Smooth muscle cell (in vitro differentiated cells): ENCODE data around the gene SND1. TPM values are rescaled to one million over a fixed set of nuclear protein-coding genes. Genes with fewer than 3 reads are reported as not detected.

Source experiments
- DNase-seq: peaks from one replicate; lab custom pipeline; 2025; ENCODE audit not compliant: unreplicated experiment; lab: John Stamatoyannopoulos, UW
- H2AFZ ChIP-seq: fragments of 200-600 bp; sonication (generic); 2 replicates; pipeline ENCODE4 v1.6.0; 2016; ENCODE audit warnings: antibody characterized with exemption, low read depth, mild to moderate bottlenecking
- H3F3A ChIP-seq: fragments of 200-600 bp; sonication (generic); 2 replicates; pipeline ENCODE4 v1.6.0; 2017; ENCODE audit warnings: antibody characterized with exemption, low read depth
- H3K27ac ChIP-seq: fragments of 200-600 bp; sonication (generic); 2 replicates; pipeline ENCODE4 v1.5.1; 2016; ENCODE audit warnings: low read depth, mild to moderate bottlenecking
- H3K27me3 ChIP-seq: fragments of 200-600 bp; sonication (generic); 2 replicates; pipeline ENCODE4 v1.6.1; 2016; ENCODE audit warnings: low read depth, mild to moderate bottlenecking
- H3K36me3 ChIP-seq: fragments of 200-600 bp; sonication (generic); 2 replicates; pipeline ENCODE4 v1.5.1; 2016; ENCODE audit warnings: low read depth
- H3K4me1 ChIP-seq: fragments of 200-600 bp; sonication (generic); 2 replicates; pipeline ENCODE4 v1.5.1; 2016; ENCODE audit warnings: low read depth
- H3K4me2 ChIP-seq: fragments of 200-600 bp; sonication (generic); 2 replicates; pipeline ENCODE4 v1.6.0; 2016; ENCODE audit warnings: mild to moderate bottlenecking
- H3K4me3 ChIP-seq: fragments of 200-600 bp; sonication (generic); 2 replicates; pipeline ENCODE4 v1.5.1; 2016; ENCODE audit warnings: mild to moderate bottlenecking
- H3K79me2 ChIP-seq: fragments of 200-600 bp; sonication (generic); 2 replicates; pipeline ENCODE4 v1.6.0; 2016; ENCODE audit warnings: low read depth, mild to moderate bottlenecking
- H3K9ac ChIP-seq: fragments of 200-600 bp; sonication (generic); 2 replicates; pipeline ENCODE4 v1.6.0; 2016; ENCODE audit warnings: low read depth
- H3K9me3 ChIP-seq: fragments of 200-600 bp; sonication (generic); replicated peaks from 2 replicates; pipeline ENCODE4 v1.5.1; 2016; ENCODE audit warnings: low read depth
- H4K20me1 ChIP-seq: fragments of 200-600 bp; sonication (generic); 2 replicates; pipeline ENCODE4 v1.6.0; 2016; ENCODE audit warnings: low read depth
- WGBS: methylation state at CpG from one replicate; pipeline ENCODE4 v1.1.7; 2016; ENCODE audit warnings: low lambda C conversion rate; 5-methylcytosine and 5-hydroxymethylcytosine counted together
- polyA plus RNA-seq: library from polyadenylated mRNA; unstranded; fragments of >200 nt; fragmentation: Nextera tagmentation; extraction: Ambion mirVana; gene quantifications from 2 replicates; pipeline ENCODE4 v1.2.1, GENCODE V29; 2016
- total RNA-seq: library from RNA; depleted of rRNA; stranded (reverse); fragments of >200 nt; gene quantifications from 2 replicates; pipeline ENCODE4 v1.2.3, GENCODE V29; 2014
- TF ChIP-seq, protein P1 (sequence below): fragments of 200-600 bp; sonication (generic); IDR thresholded peaks from 2 replicates; pipeline ENCODE4 v1.5.1; 2017; ENCODE audit warnings: borderline replicate concordance, mild to moderate bottlenecking, antibody characterized with exemption; ENCODE audit not compliant: insufficient read depth, poor library complexity, severe bottlenecking

The SND1 gene
- total and polyA plus RNA-seq, 2 experiments from 2014 or later = 129 to 136 TPM

DNA sequence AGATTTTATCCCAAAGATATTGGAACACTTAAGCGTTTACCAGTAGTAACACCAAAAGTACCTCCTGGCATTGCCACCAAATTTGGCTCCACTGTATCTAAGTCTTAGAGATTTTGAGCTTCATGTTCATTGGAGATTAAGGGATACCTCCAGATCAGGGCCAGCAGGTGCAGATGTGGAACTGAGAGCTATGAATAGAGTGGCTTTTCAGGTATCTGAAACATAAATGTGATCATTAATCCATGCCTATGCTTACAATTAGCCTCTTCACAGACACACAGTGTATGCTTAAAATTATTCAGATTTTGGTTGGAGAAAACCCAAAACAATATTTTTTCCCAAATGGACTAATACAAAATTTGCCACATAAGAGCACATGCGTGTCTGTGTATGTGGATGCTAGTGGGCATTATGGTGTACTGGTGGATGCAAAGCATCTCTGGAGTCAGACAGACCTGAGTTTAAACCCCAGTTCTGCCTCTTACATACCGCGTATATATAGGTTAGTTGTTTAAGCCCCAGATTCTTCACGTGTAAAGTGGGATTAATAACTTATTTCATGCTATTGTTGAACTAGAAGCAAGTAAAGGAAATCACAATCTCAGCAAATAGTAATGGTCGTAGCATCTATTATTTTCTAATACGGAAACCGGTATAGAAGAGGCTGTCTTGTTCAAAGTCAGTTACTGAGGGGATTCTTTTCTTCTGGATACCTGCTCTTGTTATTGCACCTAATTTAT, 386.1 kb downstream of the SND1 start:
- Histone ChIP-seq H3K27ac (no peak overlapping the region), H3K9ac (no peak overlapping the region), H3K79me2 (no peaks in the 10 kb centered on the region), H3F3A (no peaks in the 10 kb centered on the region), H3K36me3 (no peaks in the 10 kb centered on the region), H4K20me1 (peaks cover 100% of the 10 kb centered on the region), H2AFZ (no peak overlapping the region), H3K9me3 (no peaks in the 10 kb centered on the region), H3K4me2 (no peak overlapping the region), H3K4me3 (no peak overlapping the region), H3K27me3 (peaks cover 4% of the 10 kb centered on the region), H3K4me1 (peaks cover 1% of the 10 kb centered on the region)
- DNase-seq = no peak
- WGBS = 95% methylated on average over 8 of the region's 8 CpGs
- TF ChIP-seq, protein P1, sequence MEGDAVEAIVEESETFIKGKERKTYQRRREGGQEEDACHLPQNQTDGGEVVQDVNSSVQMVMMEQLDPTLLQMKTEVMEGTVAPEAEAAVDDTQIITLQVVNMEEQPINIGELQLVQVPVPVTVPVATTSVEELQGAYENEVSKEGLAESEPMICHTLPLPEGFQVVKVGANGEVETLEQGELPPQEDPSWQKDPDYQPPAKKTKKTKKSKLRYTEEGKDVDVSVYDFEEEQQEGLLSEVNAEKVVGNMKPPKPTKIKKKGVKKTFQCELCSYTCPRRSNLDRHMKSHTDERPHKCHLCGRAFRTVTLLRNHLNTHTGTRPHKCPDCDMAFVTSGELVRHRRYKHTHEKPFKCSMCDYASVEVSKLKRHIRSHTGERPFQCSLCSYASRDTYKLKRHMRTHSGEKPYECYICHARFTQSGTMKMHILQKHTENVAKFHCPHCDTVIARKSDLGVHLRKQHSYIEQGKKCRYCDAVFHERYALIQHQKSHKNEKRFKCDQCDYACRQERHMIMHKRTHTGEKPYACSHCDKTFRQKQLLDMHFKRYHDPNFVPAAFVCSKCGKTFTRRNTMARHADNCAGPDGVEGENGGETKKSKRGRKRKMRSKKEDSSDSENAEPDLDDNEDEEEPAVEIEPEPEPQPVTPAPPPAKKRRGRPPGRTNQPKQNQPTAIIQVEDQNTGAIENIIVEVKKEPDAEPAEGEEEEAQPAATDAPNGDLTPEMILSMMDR = no peak

DNA sequence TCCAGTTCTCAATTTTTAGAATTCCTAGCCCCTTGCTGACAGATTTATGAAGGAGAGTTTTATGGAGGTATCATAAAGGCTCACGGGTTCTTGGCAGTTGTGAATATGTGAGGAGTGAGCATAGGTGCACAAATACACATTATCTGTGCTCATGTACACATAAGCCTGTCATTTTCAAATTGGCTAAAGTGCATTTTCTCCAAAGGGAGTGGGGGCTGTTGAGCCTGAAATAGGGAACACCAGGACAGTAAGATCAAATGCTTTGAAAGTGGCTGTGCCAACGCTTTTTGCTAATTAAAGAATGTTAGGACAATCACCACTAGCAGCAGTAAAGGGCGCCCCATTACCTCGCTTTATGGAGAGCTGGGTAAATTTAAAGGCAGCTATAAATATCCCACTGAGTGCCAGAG, 387.6 kb downstream of the SND1 start:
- DNase-seq = no peak
- H3F3A ChIP-seq = no peaks in the 10 kb centered on the region
- no peak overlapping the region for H3K9ac ChIP-seq
- no peaks in the 10 kb centered on the region for H3K9me3 ChIP-seq
- no peak overlapping the region for H3K4me2 ChIP-seq
- no peaks in the 10 kb centered on the region for H3K36me3 ChIP-seq
- 91% methylated on average over 4 of the region's 4 CpGs for WGBS
- no peaks in the 10 kb centered on the region for H3K27me3 ChIP-seq
- no peak overlapping the region for H3K4me3 ChIP-seq
- no peaks in the 10 kb centered on the region for H3K79me2 ChIP-seq
- H3K27ac ChIP-seq = no peak overlapping the region
- peaks cover 98% of the 10 kb centered on the region for H4K20me1 ChIP-seq
- H3K4me1 ChIP-seq = no peaks in the 10 kb centered on the region
- TF ChIP-seq, protein P1 = no peak
- H2AFZ ChIP-seq = no peak overlapping the region

DNA sequence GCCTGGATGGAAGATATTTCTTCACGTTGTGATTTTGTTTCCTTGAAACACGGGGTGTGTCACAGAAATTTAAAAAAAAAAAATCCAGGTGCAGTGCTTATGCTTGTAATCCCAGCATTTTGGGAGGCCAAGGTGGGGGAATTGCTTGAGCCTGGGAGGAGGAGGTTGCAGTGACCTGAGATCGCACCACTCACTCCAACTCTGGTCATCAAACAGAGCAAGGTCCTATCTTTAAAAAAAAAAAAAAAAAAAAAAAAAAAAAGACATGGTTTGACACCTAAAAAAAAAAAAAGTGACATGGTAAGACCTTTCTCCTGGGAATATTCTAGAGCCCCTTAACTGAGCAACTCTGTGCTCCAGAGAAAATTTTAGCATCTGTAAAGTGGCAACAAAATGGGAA, 388.2 kb downstream of the SND1 start:
- TF ChIP-seq, protein P1 = no peak
- no peak overlapping the region for H3K4me3 ChIP-seq
- no peak for DNase-seq

DNA sequence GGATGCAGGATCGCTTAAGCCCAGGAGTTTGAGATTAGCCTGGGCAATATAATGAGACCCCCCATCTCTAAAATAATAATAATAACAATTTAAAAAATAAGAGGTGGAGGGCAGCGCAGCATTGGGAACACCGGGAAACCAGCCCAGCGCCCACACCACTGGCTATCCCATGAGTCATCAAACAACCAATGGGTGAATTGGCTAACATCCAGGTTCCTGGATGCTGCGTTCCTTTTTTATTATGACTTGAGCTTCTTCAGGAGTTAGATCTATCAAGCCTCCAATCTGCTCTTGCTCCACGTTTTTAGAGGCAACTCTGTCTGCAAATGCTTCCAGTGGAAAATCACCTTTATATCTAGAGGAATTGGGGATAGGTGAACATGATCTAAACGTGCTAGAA, 389.2 kb downstream of the SND1 start:
- WGBS = 63% methylated on average over 7 of the region's 7 CpGs
- no peaks in the 10 kb centered on the region for H3K36me3 ChIP-seq
- no peaks in the 10 kb centered on the region for H3K79me2 ChIP-seq
- H3K27me3 ChIP-seq = no peaks in the 10 kb centered on the region
- no peaks in the 10 kb centered on the region for H3K9me3 ChIP-seq
- TF ChIP-seq, protein P1 = no peak
- H4K20me1 ChIP-seq = peaks cover 98% of the 10 kb centered on the region
- H3K9ac ChIP-seq = no peak overlapping the region
- no peak overlapping the region for H3K27ac ChIP-seq
- no peak for DNase-seq
- no peak overlapping the region for H3K4me3 ChIP-seq
- no peaks in the 10 kb centered on the region for H3K4me1 ChIP-seq
- H2AFZ ChIP-seq = no peak overlapping the region
- no peaks in the 10 kb centered on the region for H3F3A ChIP-seq
- no peak overlapping the region for H3K4me2 ChIP-seq

More for the DNA sequence above, 388.2 kb downstream of the SND1 start:
- Histone ChIP-seq H3K36me3 (no peaks in the 10 kb centered on the region), H3K27ac (no peak overlapping the region), H4K20me1 (peaks cover 98% of the 10 kb centered on the region), H3K4me2 (no peak overlapping the region), H3K9me3 (no peaks in the 10 kb centered on the region), H2AFZ (no peak overlapping the region), H3K9ac (no peak overlapping the region), H3F3A (no peaks in the 10 kb centered on the region), H3K4me1 (no peaks in the 10 kb centered on the region), H3K27me3 (no peaks in the 10 kb centered on the region), H3K79me2 (no peaks in the 10 kb centered on the region)
- 91% methylated on average over 3 of the region's 3 CpGs for WGBS
